Skin of body (tissue), 2 donors: Measurements from ENCODE around the gene PTPRCAP. TPM values are rescaled to one million over a fixed set of nuclear protein-coding genes. Genes with fewer than 3 reads are reported as not detected.
A peak's percentile ranks its signal among the peaks of the same experiment; 100 is the strongest.
"Not testable (repeated sequence)": the region's sequence is repeated elsewhere in the genome, so short reads cannot be mapped to it uniquely, and the experiment has no call there.

Experiments
- DNase-seq: peaks from one replicate; lab custom pipeline; 2025; lab: John Stamatoyannopoulos, UW
- total RNA-seq: library from RNA; depleted of rRNA; stranded (reverse); fragments of >200 nt; gene quantifications from one replicate; pipeline ENCODE4 v1.2.3, GENCODE V29; 2014

The PTPRCAP gene
- total RNA-seq, 1 donor from 2014 or later, result 0.89 TPM

GRCh38 chr11:67465530-67465929 lies 28.0 kb upstream of the PTPRCAP start:
- DNase-seq, result not testable (repeated sequence)

- no peak for DNase-seq
Observed at GRCh38 chr11:67465189-67465510, 27.7 kb upstream of the PTPRCAP start.

GRCh38 chr11:67464411-67465188 lies 27.1 kb upstream of the PTPRCAP start:
- DNase-seq, result peak; percentile 34

- no peak for DNase-seq
Observed at GRCh38 chr11:67463680-67464410, 26.4 kb upstream of the PTPRCAP start.

GRCh38 chr11:67463186-67463585 lies 25.7 kb upstream of the PTPRCAP start:
- no peak for DNase-seq

- no peak for DNase-seq
Observed at GRCh38 chr11:67458266-67458665, 20.8 kb upstream of the PTPRCAP start.

GRCh38 chr11:67457453-67457852 lies 20.0 kb upstream of the PTPRCAP start:
- DNase-seq, result no peak

GRCh38 chr11:67456068-67456705 lies 18.7 kb upstream of the PTPRCAP start:
- no peak for DNase-seq

- DNase-seq, result no peak
Observed at GRCh38 chr11:67455054-67455453, 17.6 kb upstream of the PTPRCAP start, which contains the start of gene CABP4. CABP4 (plus strand) TSS chr11:67455354; CDS start chr11:67455424, 70 bp downstream.

GRCh38 chr11:67453816-67454732 lies 16.6 kb upstream of the PTPRCAP start:
- DNase-seq, result no peak

- DNase-seq, result no peak
Observed at GRCh38 chr11:67452141-67452952, 14.9 kb upstream of the PTPRCAP start, which contains the start of gene GPR152. GPR152 (minus strand) TSS chr11:67452729; CDS start chr11:67452724, 5 bp downstream.

- DNase-seq, result no peak
Observed at GRCh38 chr11:67451658-67451976, 14.1 kb upstream of the PTPRCAP start.

GRCh38 chr11:67450796-67451657 lies 13.5 kb upstream of the PTPRCAP start:
- DNase-seq, result no peak

- DNase-seq, result no peak
Observed at GRCh38 chr11:67449116-67449844, 11.8 kb upstream of the PTPRCAP start.

- DNase-seq, result no peak
Observed at GRCh38 chr11:67448220-67448609, 10.7 kb upstream of the PTPRCAP start.

- no peak for DNase-seq
Observed at GRCh38 chr11:67445515-67445914, 8.0 kb upstream of the PTPRCAP start.

GRCh38 chr11:67442504-67443404 lies 5.3 kb upstream of the PTPRCAP start:
- no peak for DNase-seq
